CD8-positive, alpha-beta memory T cell (primary cell): Measurements from ENCODE around the gene DDR1. TPM values are rescaled to one million over a fixed set of nuclear protein-coding genes. Genes with fewer than 3 reads are reported as not detected.

Source experiments
- CTCF ChIA-PET: fragments of 350-600 bp; sonication (Branson Sonifier 250); formaldehyde crosslinking; loops from one replicate; lab custom pipeline; 2021; ENCODE audit warnings: antibody characterized with exemption; lab: Charles Lee
- POLR2A ChIA-PET: fragments of 350-600 bp; sonication (Branson Sonifier 250); formaldehyde crosslinking; loops from one replicate; lab custom pipeline; 2021; ENCODE audit warnings: antibody characterized with exemption; lab: Charles Lee
- DNase-seq, 5 donors: peaks; one replicate each; pipeline versions ENCODE4 v3.0.0 to v3.0.0-alpha.2; 2020 to 2022; ENCODE audit warnings: mixed read lengths in 1 of 5
- H3K27ac ChIP-seq: one replicate; pipeline ENCODE4 v1.7.0; 2013; ENCODE audit warnings: low read depth, mild to moderate bottlenecking, low read length, moderate library complexity
- H3K27me3 ChIP-seq: 2 replicates; pipeline ENCODE4 v1.7.0; 2013; ENCODE audit warnings: low read length, mild to moderate bottlenecking; ENCODE audit not compliant: insufficient read depth, poor library complexity, severe bottlenecking
- H3K36me3 ChIP-seq: 2 replicates; pipeline ENCODE4 v1.7.0; 2013; ENCODE audit warnings: mild to moderate bottlenecking, low read length, moderate library complexity; ENCODE audit not compliant: insufficient read depth
- H3K4me1 ChIP-seq: 2 replicates; pipeline ENCODE4 v1.7.0; 2013; ENCODE audit warnings: mild to moderate bottlenecking, low read length, moderate library complexity; ENCODE audit not compliant: insufficient read depth
- H3K4me3 ChIP-seq: 2 replicates; pipeline ENCODE4 v1.7.0; 2013; ENCODE audit warnings: mild to moderate bottlenecking, low read length
- H3K9me3 ChIP-seq: 2 replicates; pipeline ENCODE4 v1.7.0; 2013; ENCODE audit warnings: mild to moderate bottlenecking, low read length
- H3K27ac Mint-ChIP-seq, 8 donors: one replicate each; pipeline ENCODE4 v1.8.0; 2020 to 2021; ENCODE audit warnings: mixed read lengths in 8 of 8, mild to moderate bottlenecking in 6 of 8, inconsistent platforms in 3 of 8, moderate library complexity in 3 of 8
- H3K27me3 Mint-ChIP-seq, 2 donors: one replicate each; pipeline ENCODE4 v1.8.0; 2020 to 2021; ENCODE audit warnings: mixed read lengths in 2 of 2, mild to moderate bottlenecking in 1 of 2, moderate library complexity in 1 of 2
- H3K36me3 Mint-ChIP-seq, 3 donors: one replicate each; pipeline ENCODE4 v1.8.0; 2020 to 2021; ENCODE audit warnings: mixed read lengths in 3 of 3, inconsistent platforms in 1 of 3, mild to moderate bottlenecking in 1 of 3
- H3K4me1 Mint-ChIP-seq, 3 donors: one replicate each; pipeline ENCODE4 v1.8.0; 2020 to 2021; ENCODE audit warnings: mixed read lengths in 3 of 3, inconsistent platforms in 1 of 3, mild to moderate bottlenecking in 1 of 3
- H3K4me3 Mint-ChIP-seq, 7 donors: one replicate each; pipeline ENCODE4 v1.8.0; 2020 to 2021; ENCODE audit warnings: mixed read lengths in 7 of 7, mild to moderate bottlenecking in 6 of 7, moderate library complexity in 4 of 7, inconsistent platforms in 2 of 7
- H3K9me3 Mint-ChIP-seq, 5 donors: one replicate each; pipeline ENCODE4 v1.8.0; 2020 to 2022; ENCODE audit warnings: mixed read lengths in 5 of 5, mild to moderate bottlenecking in 3 of 5, moderate library complexity in 2 of 5, inconsistent platforms in 1 of 5
- polyA plus RNA-seq: library from polyadenylated mRNA; unstranded; fragments of 300-500 nt; fragmentation: Illumina TruSeq; gene quantifications from one replicate; pipeline ENCODE4 v1.2.3, GENCODE V29; 2021
- total RNA-seq, 2 experiments: library from RNA; stranded (reverse); gene quantifications; one replicate each; pipeline ENCODE4 v1.2.3, GENCODE V29; 2021

Gene DDR1
- total and polyA plus RNA-seq, 3 experiments from 2014 or later: 1.2 to 10.5 (median 10.1) TPM

GRCh38 chr6:30894381-30894780, 10.1 kb downstream of the DDR1 start:
- Histone ChIP-seq H3K9me3 (no peaks in the 10 kb centered on the region), H3K36me3 (no peaks in the 10 kb centered on the region), H3K4me3 (no peak overlapping the region), H3K27ac (no peak overlapping the region), H3K4me1 (no peaks in the 10 kb centered on the region), H3K27me3 (no peaks in the 10 kb centered on the region)
- Mint-ChIP-seq H3K4me3 (no peak overlapping the region), H3K36me3 (peaks cover 5 to 46% (median 9%) of the 10 kb centered on the region in 3 donors), H3K27ac (peak overlapping the region in 1 of 8 donors; percentile 10), H3K9me3 (no peaks in the 10 kb centered on the region), H3K27me3 (no peaks in the 10 kb centered on the region), H3K4me1 (no peaks in the 10 kb centered on the region)
- DNase-seq: no peak
- CTCF ChIA-PET: no interaction called here
- POLR2A ChIA-PET: interaction anchor here (0.5 kb wide), 1 partner anchor 9 kb away, joined by 3 read pairs; no protein-coding TSS in a partner anchor

GRCh38 chr6:30894935-30895334, 10.6 kb downstream of the DDR1 start:
- Histone ChIP-seq H3K4me1 (no peaks in the 10 kb centered on the region), H3K9me3 (no peaks in the 10 kb centered on the region), H3K4me3 (no peak overlapping the region), H3K27ac (no peak overlapping the region), H3K36me3 (no peaks in the 10 kb centered on the region), H3K27me3 (no peaks in the 10 kb centered on the region)
- ChIA-PET POLR2A (no interaction called here), CTCF (interaction anchor here (0.7 kb wide), 1 partner anchor 174 kb away, joined by 3 read pairs; no protein-coding TSS in a partner anchor)
- DNase-seq: no peak
- Mint-ChIP-seq H3K27ac (peak overlapping the region in 2 of 8 donors; percentile 0 to 2), H3K36me3 (peaks cover 5 to 45% (median 9%) of the 10 kb centered on the region in 3 donors), H3K4me1 (no peaks in the 10 kb centered on the region), H3K27me3 (no peaks in the 10 kb centered on the region), H3K9me3 (no peaks in the 10 kb centered on the region), H3K4me3 (no peak overlapping the region)

GRCh38 chr6:30895343-30895742, 11.0 kb downstream of the DDR1 start:
- POLR2A ChIA-PET: interaction anchor here (0.6 kb wide), 1 partner anchor 10 kb away, joined by 3 read pairs; no protein-coding TSS in a partner anchor
- no peak for DNase-seq
- no peaks in the 10 kb centered on the region for H3K9me3 Mint-ChIP-seq
- peak overlapping the region in 1 of 8 donors; percentile 2 for H3K27ac Mint-ChIP-seq
- H3K27ac ChIP-seq: no peak overlapping the region
- H3K9me3 ChIP-seq: no peaks in the 10 kb centered on the region
- no peaks in the 10 kb centered on the region for H3K4me1 Mint-ChIP-seq
- H3K4me3 ChIP-seq: no peak overlapping the region
- peaks cover 5 to 41% (median 9%) of the 10 kb centered on the region in 3 donors for H3K36me3 Mint-ChIP-seq
- H3K4me3 Mint-ChIP-seq: no peak overlapping the region
- no peaks in the 10 kb centered on the region for H3K36me3 ChIP-seq
- H3K27me3 ChIP-seq: no peaks in the 10 kb centered on the region
- no peaks in the 10 kb centered on the region for H3K27me3 Mint-ChIP-seq
- CTCF ChIA-PET: interaction anchor here (0.7 to 1.3 kb wide), 2 partner anchors 17 to 174 kb away, joined by 3 to 4 read pairs; no protein-coding TSS in a partner anchor
- no peaks in the 10 kb centered on the region for H3K4me1 ChIP-seq

DNA sequence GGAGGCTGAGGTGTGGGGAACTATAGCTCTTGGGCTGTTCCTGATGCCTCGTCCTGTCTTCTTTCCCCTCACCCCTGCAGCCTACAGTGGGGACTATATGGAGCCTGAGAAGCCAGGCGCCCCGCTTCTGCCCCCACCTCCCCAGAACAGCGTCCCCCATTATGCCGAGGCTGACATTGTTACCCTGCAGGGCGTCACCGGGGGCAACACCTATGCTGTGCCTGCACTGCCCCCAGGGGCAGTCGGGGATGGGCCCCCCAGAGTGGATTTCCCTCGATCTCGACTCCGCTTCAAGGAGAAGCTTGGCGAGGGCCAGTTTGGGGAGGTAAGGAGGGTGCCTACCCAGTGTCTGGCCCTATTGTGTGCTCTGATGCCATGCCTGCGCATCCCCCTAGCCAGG, 12.2 kb downstream of the DDR1 start:
- no peak overlapping the region for H3K27ac ChIP-seq
- no peaks in the 10 kb centered on the region for H3K9me3 ChIP-seq
- H3K4me1 ChIP-seq: no peaks in the 10 kb centered on the region
- H3K4me3 ChIP-seq: no peak overlapping the region
- Mint-ChIP-seq H3K27ac (no peak overlapping the region), H3K4me3 (no peak overlapping the region), H3K36me3 (peaks cover 5 to 38% (median 9%) of the 10 kb centered on the region in 3 donors), H3K27me3 (no peaks in the 10 kb centered on the region), H3K9me3 (no peaks in the 10 kb centered on the region), H3K4me1 (no peaks in the 10 kb centered on the region)
- DNase-seq: no peak
- CTCF ChIA-PET: interaction anchor here (1.3 kb wide), 1 partner anchor 18 kb away, joined by 4 read pairs; no protein-coding TSS in a partner anchor
- no peaks in the 10 kb centered on the region for H3K36me3 ChIP-seq
- POLR2A ChIA-PET: no interaction called here
- H3K27me3 ChIP-seq: no peaks in the 10 kb centered on the region

DNA sequence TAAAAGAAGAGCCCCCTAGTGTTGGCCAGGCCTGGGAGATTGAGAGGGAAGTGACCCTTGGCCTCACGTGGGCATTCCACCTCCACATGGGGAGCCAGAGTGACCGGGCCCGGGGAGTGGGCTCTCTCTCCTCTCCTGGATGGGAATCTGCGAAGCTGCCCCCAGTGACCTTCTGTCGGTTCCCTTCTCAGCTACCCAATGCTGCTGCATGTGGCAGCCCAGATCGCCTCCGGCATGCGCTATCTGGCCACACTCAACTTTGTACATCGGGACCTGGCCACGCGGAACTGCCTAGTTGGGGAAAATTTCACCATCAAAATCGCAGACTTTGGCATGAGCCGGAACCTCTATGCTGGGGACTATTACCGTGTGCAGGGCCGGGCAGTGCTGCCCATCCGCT, 13.6 kb downstream of the DDR1 start:
- H3K27ac ChIP-seq: no peak overlapping the region
- H3K36me3 ChIP-seq: no peaks in the 10 kb centered on the region
- Mint-ChIP-seq H3K27me3 (no peaks in the 10 kb centered on the region), H3K4me1 (no peaks in the 10 kb centered on the region), H3K9me3 (no peaks in the 10 kb centered on the region), H3K27ac (no peak overlapping the region), H3K36me3 (peaks cover 5 to 33% (median 5%) of the 10 kb centered on the region in 3 donors), H3K4me3 (no peak overlapping the region)
- DNase-seq: no peak
- no peaks in the 10 kb centered on the region for H3K4me1 ChIP-seq
- ChIA-PET POLR2A (no interaction called here), CTCF (no interaction called here)
- no peaks in the 10 kb centered on the region for H3K9me3 ChIP-seq
- H3K27me3 ChIP-seq: no peaks in the 10 kb centered on the region
- H3K4me3 ChIP-seq: no peak overlapping the region

DNA sequence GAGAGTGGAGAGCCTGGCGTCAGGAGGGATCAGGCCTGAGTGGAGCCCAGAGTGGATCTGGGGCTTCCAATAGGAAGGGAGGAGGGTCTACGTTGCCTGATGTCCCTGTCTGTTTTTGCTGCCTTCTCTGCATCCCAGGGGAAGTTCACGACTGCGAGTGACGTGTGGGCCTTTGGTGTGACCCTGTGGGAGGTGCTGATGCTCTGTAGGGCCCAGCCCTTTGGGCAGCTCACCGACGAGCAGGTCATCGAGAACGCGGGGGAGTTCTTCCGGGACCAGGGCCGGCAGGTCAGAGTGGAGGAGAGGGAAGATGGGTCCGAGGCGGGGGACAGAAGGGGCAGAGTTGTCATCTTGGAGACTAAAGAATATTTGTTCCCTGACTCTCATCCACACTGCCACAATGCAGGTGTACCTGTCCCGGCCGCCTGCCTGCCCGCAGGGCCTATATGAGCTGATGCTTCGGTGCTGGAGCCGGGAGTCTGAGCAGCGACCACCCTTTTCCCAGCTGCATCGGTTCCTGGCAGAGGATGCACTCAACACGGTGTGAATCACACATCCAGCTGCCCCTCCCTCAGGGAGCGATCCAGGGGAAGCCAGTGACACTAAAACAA, 14.5 kb downstream of the DDR1 start:
- H3K4me1 ChIP-seq: no peaks in the 10 kb centered on the region
- Mint-ChIP-seq H3K27ac (peak overlapping the region in 2 of 8 donors; percentile 34 to 61), H3K4me1 (no peaks in the 10 kb centered on the region), H3K4me3 (no peak overlapping the region), H3K9me3 (no peaks in the 10 kb centered on the region), H3K27me3 (no peaks in the 10 kb centered on the region), H3K36me3 (peaks cover 5 to 32% (median 5%) of the 10 kb centered on the region in 3 donors)
- no peak for DNase-seq
- no peaks in the 10 kb centered on the region for H3K27me3 ChIP-seq
- ChIA-PET POLR2A (no interaction called here), CTCF (interaction anchor here (1.5 kb wide), 1 partner anchor 220 kb away, joined by 4 read pairs; no protein-coding TSS in a partner anchor)
- H3K9me3 ChIP-seq: no peaks in the 10 kb centered on the region
- no peaks in the 10 kb centered on the region for H3K36me3 ChIP-seq
- no peak overlapping the region for H3K27ac ChIP-seq
- no peak overlapping the region for H3K4me3 ChIP-seq

- Mint-ChIP-seq H3K27ac (peak overlapping the region in 1 of 8 donors; percentile 66), H3K4me3 (no peak overlapping the region), H3K27me3 (no peaks in the 10 kb centered on the region), H3K4me1 (no peaks in the 10 kb centered on the region), H3K36me3 (peaks cover 0 to 23% (median 0%) of the 10 kb centered on the region in 3 donors), H3K9me3 (no peaks in the 10 kb centered on the region)
- Histone ChIP-seq H3K4me3 (no peak overlapping the region), H3K4me1 (no peaks in the 10 kb centered on the region), H3K9me3 (no peaks in the 10 kb centered on the region), H3K27me3 (no peaks in the 10 kb centered on the region), H3K36me3 (no peaks in the 10 kb centered on the region), H3K27ac (no peak overlapping the region)
- POLR2A ChIA-PET: no interaction called here
- CTCF ChIA-PET: no interaction called here
- DNase-seq: no peak
Measured at GRCh38 chr6:30900863-30901417, 16.6 kb downstream of the DDR1 start.

DNA sequence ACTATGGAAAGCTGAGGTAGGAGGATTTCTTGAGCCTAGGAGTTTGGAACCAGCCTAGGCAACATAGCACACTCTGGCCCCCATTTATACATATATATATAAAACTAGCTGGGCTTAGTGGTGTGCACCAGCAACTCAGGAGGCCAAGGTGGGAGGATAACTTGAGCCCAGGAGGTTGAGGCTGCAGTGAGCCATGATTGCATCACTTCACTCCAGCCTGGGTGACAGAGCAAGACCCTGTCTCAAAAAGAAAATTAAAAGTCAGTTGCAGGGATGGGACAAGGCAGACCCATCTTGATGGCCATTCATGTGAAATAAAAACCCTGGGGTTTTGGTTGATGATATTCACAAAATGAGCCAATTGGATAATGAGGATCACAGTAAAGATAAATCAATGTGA, 17.1 kb downstream of the DDR1 start:
- Mint-ChIP-seq H3K9me3 (no peaks in the 10 kb centered on the region), H3K4me3 (no peak overlapping the region), H3K27me3 (no peaks in the 10 kb centered on the region), H3K27ac (peak overlapping the region in 1 of 8 donors; percentile 66), H3K36me3 (peaks cover 0 to 23% (median 0%) of the 10 kb centered on the region in 3 donors), H3K4me1 (no peaks in the 10 kb centered on the region)
- ChIA-PET POLR2A (no interaction called here), CTCF (no interaction called here)
- Histone ChIP-seq H3K27me3 (no peaks in the 10 kb centered on the region), H3K9me3 (no peaks in the 10 kb centered on the region), H3K4me3 (no peak overlapping the region), H3K36me3 (no peaks in the 10 kb centered on the region), H3K4me1 (no peaks in the 10 kb centered on the region), H3K27ac (no peak overlapping the region)
- no peak for DNase-seq
